ENCODE data around the gene CSTF2T.

The CSTF2T gene

DNA sequence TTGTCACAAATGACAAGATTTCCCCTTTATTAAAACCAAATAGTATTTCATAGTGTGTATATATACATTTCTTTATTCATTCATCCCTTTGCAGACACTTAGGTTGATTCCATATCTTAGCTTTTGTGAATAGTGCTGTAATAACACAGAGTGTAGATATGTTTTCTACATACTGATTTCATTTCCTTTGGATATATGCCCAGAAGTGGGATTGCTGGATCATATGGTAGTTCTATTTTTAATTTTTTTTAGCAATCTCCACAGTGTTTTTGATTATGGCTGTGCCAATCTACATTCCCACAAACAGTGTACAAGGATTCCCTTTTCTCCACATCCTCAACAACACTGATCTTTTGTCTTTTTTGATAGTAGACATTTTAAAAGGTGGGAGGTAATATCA is 46.4 kb downstream of the CSTF2T start:
- H3K9me3 ChIP-seq (ENCODE audit: control insufficient read depth in 1 of 2, low read length in 2 of 2) = no peaks in the 10 kb centered on the region
- H3K4me3 ChIP-seq (ENCODE audit: low read depth in 1 of 2, low read length in 2 of 2) = no peak overlapping the region
- H3K36me3 ChIP-seq (ENCODE audit: control insufficient read depth in 1 of 2, insufficient read depth in 2 of 2, low read length in 2 of 2) = no peaks in the 10 kb centered on the region
- H3K27me3 ChIP-seq (ENCODE audit: control insufficient read depth in 1 of 2, insufficient read depth in 2 of 2, low read length in 2 of 2) = no peaks in the 10 kb centered on the region
- H3K27ac ChIP-seq (ENCODE audit: low read depth, low read length) = no peak overlapping the region
- no peak overlapping the region for H3K9ac ChIP-seq (ENCODE audit: low read depth in 1 of 2, low read length in 2 of 2)
- H3K4me1 ChIP-seq (ENCODE audit: control insufficient read depth in 1 of 2, insufficient read depth in 2 of 2, low read length in 2 of 2) = no peaks in the 10 kb centered on the region

DNA sequence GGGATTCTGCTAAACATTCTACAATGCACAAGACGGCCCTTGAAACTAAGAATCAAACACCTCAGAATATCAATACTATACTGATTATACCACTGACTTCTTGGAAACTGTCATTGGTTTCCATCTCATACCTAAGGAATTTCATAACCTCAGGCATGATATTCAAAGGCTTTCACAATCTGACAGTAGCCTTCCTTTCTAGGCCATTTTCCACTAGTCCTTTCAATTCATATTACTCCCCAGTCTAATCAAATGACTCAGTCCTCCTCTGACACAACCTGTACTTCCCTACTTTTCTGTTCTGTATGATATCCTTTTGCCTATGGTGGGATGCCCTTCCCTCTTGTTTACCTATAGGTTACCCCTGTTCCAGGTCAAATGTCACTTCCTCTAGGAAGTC is 48.3 kb downstream of the CSTF2T start:
- no peaks in the 10 kb centered on the region for H3K27me3 ChIP-seq (ENCODE audit: control insufficient read depth in 1 of 2, insufficient read depth in 2 of 2, low read length in 2 of 2)
- H3K9ac ChIP-seq (ENCODE audit: low read depth in 1 of 2, low read length in 2 of 2) = no peak overlapping the region
- no peak overlapping the region for H3K4me3 ChIP-seq (ENCODE audit: low read depth in 1 of 2, low read length in 2 of 2)

DNA sequence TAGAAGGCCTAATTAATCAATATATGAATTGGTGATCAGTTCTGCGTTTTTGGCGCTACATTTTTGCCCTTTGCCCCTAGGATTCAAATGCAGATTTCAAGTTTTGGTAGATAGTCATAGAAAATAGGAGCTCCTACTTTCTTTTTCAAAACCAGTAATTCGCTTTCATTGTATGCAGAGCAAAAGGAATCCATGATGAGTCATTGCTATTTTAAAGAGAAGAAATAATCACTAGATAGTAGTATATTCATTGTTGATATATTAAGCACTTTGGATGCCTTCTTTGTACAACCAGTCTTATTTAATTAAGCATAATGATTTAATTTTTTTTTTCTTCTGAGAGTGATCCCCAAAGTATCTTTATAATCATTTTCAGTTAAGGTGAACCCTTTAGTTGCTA is 50.3 kb downstream of the CSTF2T start:
- H3K9ac ChIP-seq (ENCODE audit: low read depth in 1 of 2, low read length in 2 of 2) = no peak overlapping the region
- H3K4me3 ChIP-seq (ENCODE audit: low read depth in 1 of 2, low read length in 2 of 2) = no peak overlapping the region
- no peaks in the 10 kb centered on the region for H3K36me3 ChIP-seq (ENCODE audit: control insufficient read depth in 1 of 2, insufficient read depth in 2 of 2, low read length in 2 of 2)
- H3K27ac ChIP-seq (ENCODE audit: low read depth, low read length) = no peak overlapping the region
- H3K4me1 ChIP-seq (ENCODE audit: control insufficient read depth in 1 of 2, insufficient read depth in 2 of 2, low read length in 2 of 2) = no peaks in the 10 kb centered on the region
- H3K27me3 ChIP-seq (ENCODE audit: control insufficient read depth in 1 of 2, insufficient read depth in 2 of 2, low read length in 2 of 2) = no peaks in the 10 kb centered on the region
- H3K9me3 ChIP-seq (ENCODE audit: control insufficient read depth in 1 of 2, low read length in 2 of 2) = no peaks in the 10 kb centered on the region

More for the DNA sequence above, 48.3 kb downstream of the CSTF2T start:
- H3K4me1 ChIP-seq (ENCODE audit: control insufficient read depth in 1 of 2, insufficient read depth in 2 of 2, low read length in 2 of 2) = no peaks in the 10 kb centered on the region
- no peaks in the 10 kb centered on the region for H3K36me3 ChIP-seq (ENCODE audit: control insufficient read depth in 1 of 2, insufficient read depth in 2 of 2, low read length in 2 of 2)
- H3K9me3 ChIP-seq (ENCODE audit: control insufficient read depth in 1 of 2, low read length in 2 of 2) = no peaks in the 10 kb centered on the region
- H3K27ac ChIP-seq (ENCODE audit: low read depth, low read length) = no peak overlapping the region

All from duodenal mucosa (tissue), 2 donors.